ENCODE data around the gene SUSD3. TPM values are rescaled to one million over a fixed set of nuclear protein-coding genes. Genes with fewer than 3 reads are reported as not detected.
A peak's percentile ranks its signal among the peaks of the same experiment; 100 is the strongest.

The SUSD3 gene
- total and polyA plus RNA-seq, 7 experiments from 2014 or later, result 62.8 to 315 (median 78.8) TPM

GRCh38 chr9:93048566-93049448, 9.7 kb upstream of the SUSD3 start:
- Mint-ChIP-seq H3K27ac (peak overlapping the region in 6 of 9 donors; percentile 47 to 83 (median 64)), H3K9me3 (peaks cover 0 to 2% (median 0%) of the 10 kb centered on the region in 11 donors), H3K36me3 (peaks cover 0 to 5% (median 0%) of the 10 kb centered on the region in 5 donors), H3K4me1 (peaks cover 13 to 59% (median 45%) of the 10 kb centered on the region in 7 donors), H3K27me3 (peaks cover 0 to 4% (median 0%) of the 10 kb centered on the region in 5 donors), H3K4me3 (peak overlapping the region in 2 of 10 donors; percentile 7 to 29)
- no peak for ATAC-seq
- no peaks in the 10 kb centered on the region for H3K9me3 ChIP-seq (ENCODE audit: control insufficient read depth in 2 of 3, low read length in 3 of 3)
- POLR2A ChIA-PET, result interaction anchor here (1.0 to 10.5 kb wide), 6 partner anchors 12 to 85 kb away, joined by 3 to 74 read pairs (median 5); no protein-coding TSS in a partner anchor
- intact Hi-C loops (cut with micrococcal nuclease), result no loop called here
- H3K4me3 ChIP-seq (ENCODE audit: low read length), result no peak overlapping the region
- CTCF ChIA-PET, result interaction anchor here (0.6 to 1.2 kb wide), 2 partner anchors 10 to 46 kb away, joined by 3 to 4 read pairs; no protein-coding TSS in a partner anchor
- no peak overlapping the region for H3K27ac ChIP-seq (ENCODE audit: low read depth, low read length)
- peaks cover 0 to 10% of the 10 kb centered on the region in 2 donors for H3K4me1 ChIP-seq (ENCODE audit: control insufficient read depth in 2 of 2, insufficient read depth in 2 of 2, low read length in 2 of 2)
- H3K36me3 ChIP-seq (ENCODE audit: control insufficient read depth in 2 of 3, insufficient read depth in 3 of 3, low read length in 3 of 3), result no peaks in the 10 kb centered on the region
- no peak for DNase-seq
- H3K27me3 ChIP-seq (ENCODE audit: control insufficient read depth in 2 of 2, insufficient read depth in 2 of 2, low read length in 2 of 2), result no peaks in the 10 kb centered on the region

DNA sequence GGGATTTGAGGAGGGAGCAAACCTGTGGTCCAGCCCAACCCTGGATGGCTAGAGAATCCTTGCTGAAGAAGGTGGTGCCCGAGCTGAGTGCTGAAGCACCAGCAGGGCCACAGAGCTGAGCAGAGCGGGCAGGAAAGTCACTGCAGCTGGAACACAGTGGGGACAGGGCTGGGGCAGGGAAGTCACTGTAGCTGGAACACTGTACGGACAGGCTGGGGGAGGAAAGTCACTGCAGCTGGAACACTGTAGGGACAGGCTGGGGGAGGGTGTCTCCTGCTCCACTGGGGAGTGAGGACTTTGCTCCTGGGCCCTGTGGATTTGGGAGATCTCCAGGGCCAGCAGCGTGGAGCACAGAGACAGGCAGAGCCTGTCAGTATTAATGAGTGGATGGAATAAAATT, 9.0 kb upstream of the SUSD3 start:
- POLR2A ChIA-PET, result interaction anchor here (1.0 to 10.5 kb wide), 5 partner anchors 11 to 23 kb away, joined by 3 to 74 read pairs (median 7); no protein-coding TSS in a partner anchor
- intact Hi-C loops (cut with micrococcal nuclease), result no loop called here
- H3K9me3 Mint-ChIP-seq, result peaks cover 0 to 2% (median 0%) of the 10 kb centered on the region in 11 donors
- H3K27ac Mint-ChIP-seq, result peak overlapping the region in 6 of 9 donors; percentile 10 to 83 (median 56)
- ATAC-seq (no peak), DNase-seq (no peak)
- Histone ChIP-seq H3K4me3 (ENCODE audit: low read length) (no peak overlapping the region), H3K27me3 (ENCODE audit: control insufficient read depth in 2 of 2, insufficient read depth in 2 of 2, low read length in 2 of 2) (no peaks in the 10 kb centered on the region), H3K4me1 (ENCODE audit: control insufficient read depth in 2 of 2, insufficient read depth in 2 of 2, low read length in 2 of 2) (peaks cover 0 to 10% of the 10 kb centered on the region in 2 donors), H3K9me3 (ENCODE audit: control insufficient read depth in 2 of 3, low read length in 3 of 3) (no peaks in the 10 kb centered on the region), H3K36me3 (ENCODE audit: control insufficient read depth in 2 of 3, insufficient read depth in 3 of 3, low read length in 3 of 3) (no peaks in the 10 kb centered on the region), H3K27ac (ENCODE audit: low read depth, low read length) (no peak overlapping the region)
- peaks cover 0 to 4% (median 0%) of the 10 kb centered on the region in 5 donors for H3K27me3 Mint-ChIP-seq
- no peak overlapping the region for H3K4me3 Mint-ChIP-seq
- H3K36me3 Mint-ChIP-seq, result peaks cover 0 to 5% (median 0%) of the 10 kb centered on the region in 5 donors
- CTCF ChIA-PET, result interaction anchor here (0.6 to 2.3 kb wide), 4 partner anchors 9 to 47 kb away, joined by 3 to 11 read pairs (median 4); no protein-coding TSS in a partner anchor
- H3K4me1 Mint-ChIP-seq, result peaks cover 11 to 60% (median 47%) of the 10 kb centered on the region in 7 donors

DNA sequence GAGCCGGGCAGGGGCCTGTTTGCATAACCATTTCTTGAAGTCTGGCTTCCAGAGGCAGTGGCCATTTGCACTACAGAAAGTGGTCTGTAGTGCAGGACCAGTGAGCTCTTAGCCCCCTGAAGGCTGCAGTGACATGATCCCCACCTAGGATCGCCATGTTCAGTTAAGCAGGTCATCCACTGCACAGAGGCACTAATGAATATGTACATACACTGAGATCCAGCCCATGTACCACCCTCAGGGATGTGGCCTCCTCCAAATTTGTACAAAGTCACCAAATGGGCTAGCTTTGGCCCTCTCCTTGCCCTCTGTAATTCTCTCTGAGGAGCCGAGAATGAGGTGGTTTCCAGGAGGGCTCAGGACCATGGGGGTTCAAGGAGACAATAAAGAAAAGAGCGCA, 8.3 kb upstream of the SUSD3 start:
- Histone ChIP-seq H3K9me3 (ENCODE audit: control insufficient read depth in 2 of 3, low read length in 3 of 3) (no peaks in the 10 kb centered on the region), H3K27me3 (ENCODE audit: control insufficient read depth in 2 of 2, insufficient read depth in 2 of 2, low read length in 2 of 2) (no peaks in the 10 kb centered on the region), H3K27ac (ENCODE audit: low read depth, low read length) (no peak overlapping the region), H3K4me1 (ENCODE audit: control insufficient read depth in 2 of 2, insufficient read depth in 2 of 2, low read length in 2 of 2) (peaks cover 0 to 13% of the 10 kb centered on the region in 2 donors), H3K4me3 (ENCODE audit: low read length) (no peak overlapping the region), H3K36me3 (ENCODE audit: control insufficient read depth in 2 of 3, insufficient read depth in 3 of 3, low read length in 3 of 3) (no peaks in the 10 kb centered on the region)
- ChIA-PET POLR2A (interaction anchor here (1.4 to 10.5 kb wide), 7 partner anchors 10 to 25 kb away, joined by 3 to 74 read pairs (median 7); no protein-coding TSS in a partner anchor), CTCF (interaction anchor here (1.0 to 2.3 kb wide), 3 partner anchors 10 to 19 kb away, joined by 3 to 11 read pairs (median 5); no protein-coding TSS in a partner anchor)
- Mint-ChIP-seq H3K27ac (peak overlapping the region in 1 of 9 donors; percentile 39), H3K36me3 (peaks cover 0 to 3% (median 0%) of the 10 kb centered on the region in 5 donors), H3K4me1 (peaks cover 15 to 60% (median 50%) of the 10 kb centered on the region in 7 donors), H3K9me3 (peaks cover 0 to 2% (median 0%) of the 10 kb centered on the region in 11 donors), H3K27me3 (peaks cover 0 to 4% (median 0%) of the 10 kb centered on the region in 5 donors), H3K4me3 (no peak overlapping the region)
- no peak for DNase-seq
- no peak for ATAC-seq
- intact Hi-C loops (cut with micrococcal nuclease), result no loop called here

GRCh38 chr9:93051680-93052089, 6.8 kb upstream of the SUSD3 start:
- intact Hi-C loops (cut with micrococcal nuclease), result no loop called here
- no peaks in the 10 kb centered on the region for H3K36me3 Mint-ChIP-seq
- Histone ChIP-seq H3K27me3 (ENCODE audit: control insufficient read depth in 2 of 2, insufficient read depth in 2 of 2, low read length in 2 of 2) (no peaks in the 10 kb centered on the region), H3K36me3 (ENCODE audit: control insufficient read depth in 2 of 3, insufficient read depth in 3 of 3, low read length in 3 of 3) (no peaks in the 10 kb centered on the region), H3K4me1 (ENCODE audit: control insufficient read depth in 2 of 2, insufficient read depth in 2 of 2, low read length in 2 of 2) (peaks cover 0 to 16% of the 10 kb centered on the region in 2 donors), H3K9me3 (ENCODE audit: control insufficient read depth in 2 of 3, low read length in 3 of 3) (no peaks in the 10 kb centered on the region), H3K27ac (ENCODE audit: low read depth, low read length) (no peak overlapping the region), H3K4me3 (ENCODE audit: low read length) (no peak overlapping the region)
- POLR2A ChIA-PET, result interaction anchor here (0.6 to 10.5 kb wide), 10 partner anchors 9 to 97 kb away, joined by 3 to 74 read pairs (median 4); no protein-coding TSS in a partner anchor
- peak overlapping the region in 6 of 9 donors; percentile 21 to 72 (median 63) for H3K27ac Mint-ChIP-seq
- no peak for ATAC-seq
- peaks cover 0 to 2% (median 0%) of the 10 kb centered on the region in 11 donors for H3K9me3 Mint-ChIP-seq
- H3K4me1 Mint-ChIP-seq, result peaks cover 23 to 66% (median 54%) of the 10 kb centered on the region in 7 donors
- CTCF ChIA-PET, result interaction anchor here (0.5 to 2.3 kb wide), 7 partner anchors 11 to 71 kb away, joined by 3 to 11 read pairs (median 3); no protein-coding TSS in a partner anchor
- H3K4me3 Mint-ChIP-seq, result no peak overlapping the region
- DNase-seq, result no peak
- H3K27me3 Mint-ChIP-seq, result peaks cover 0 to 2% (median 0%) of the 10 kb centered on the region in 5 donors

GRCh38 chr9:93052791-93053540, 5.5 kb upstream of the SUSD3 start:
- CTCF ChIA-PET, result interaction anchor here (0.5 to 1.0 kb wide), 2 partner anchors 11 to 62 kb away, joined by 3 to 4 read pairs; no protein-coding TSS in a partner anchor

More at GRCh38 chr9:93052791-93053540, 5.5 kb upstream of the SUSD3 start:
- H3K27me3 ChIP-seq (ENCODE audit: control insufficient read depth in 2 of 2, insufficient read depth in 2 of 2, low read length in 2 of 2), result no peaks in the 10 kb centered on the region
- peaks cover 5 to 18% of the 10 kb centered on the region in 2 donors for H3K4me1 ChIP-seq (ENCODE audit: control insufficient read depth in 2 of 2, insufficient read depth in 2 of 2, low read length in 2 of 2)
- no peaks in the 10 kb centered on the region for H3K36me3 ChIP-seq (ENCODE audit: control insufficient read depth in 2 of 3, insufficient read depth in 3 of 3, low read length in 3 of 3)
- H3K4me3 ChIP-seq (ENCODE audit: low read length), result no peak overlapping the region
- DNase-seq (no peak), ATAC-seq (peak; percentile 52)
- H3K27ac ChIP-seq (ENCODE audit: low read depth, low read length), result no peak overlapping the region
- Mint-ChIP-seq H3K9me3 (peaks cover 0 to 2% (median 0%) of the 10 kb centered on the region in 11 donors), H3K4me3 (no peak overlapping the region), H3K36me3 (no peaks in the 10 kb centered on the region), H3K27ac (peak overlapping the region in 6 of 9 donors; percentile 2 to 89 (median 68)), H3K4me1 (peaks cover 21 to 71% (median 56%) of the 10 kb centered on the region in 7 donors), H3K27me3 (peaks cover 0 to 2% (median 0%) of the 10 kb centered on the region in 5 donors)
- H3K9me3 ChIP-seq (ENCODE audit: control insufficient read depth in 2 of 3, low read length in 3 of 3), result no peaks in the 10 kb centered on the region
- POLR2A ChIA-PET, result interaction anchor here (0.6 to 10.5 kb wide), 9 partner anchors 8 to 404 kb away, joined by 3 to 74 read pairs (median 5); no protein-coding TSS in a partner anchor
- intact Hi-C loops (cut with micrococcal nuclease), result no loop called here

Measured in naive thymus-derived CD4-positive, alpha-beta T cell (primary cell).